Activated CD8-positive, alpha-beta memory T cell treated with anti-CD3 and anti-CD28 coated beads for 48 hours (primary cell): ENCODE results near the gene PITPNM3.
"Not testable (repeated sequence)": the region's sequence is repeated elsewhere in the genome, so short reads cannot be mapped to it uniquely, and the experiment has no call there.

Experiments
- DNase-seq, 3 experiments: peaks; one replicate each; pipeline ENCODE4 v3.0.0-alpha.2; 2020; ENCODE audit warnings: low read depth in 2 of 3, low spot score in 2 of 3

PITPNM3 gene

GRCh38 chr17:6574687-6575595 lies 18.6 kb upstream of the PITPNM3 start:
- DNase-seq, result peak in 1 of 3 experiments; percentile 30

GRCh38 chr17:6573982-6574686 lies 17.8 kb upstream of the PITPNM3 start:
- no peak for DNase-seq

GRCh38 chr17:6573495-6573894 lies 17.1 kb upstream of the PITPNM3 start:
- not testable (repeated sequence) for DNase-seq

GRCh38 chr17:6572972-6573370 lies 16.6 kb upstream of the PITPNM3 start:
- no peak for DNase-seq

- no peak for DNase-seq
Measured at GRCh38 chr17:6571452-6571781, 15.1 kb upstream of the PITPNM3 start.

GRCh38 chr17:6570731-6571451 lies 14.5 kb upstream of the PITPNM3 start:
- no peak for DNase-seq

- DNase-seq, result no peak
Measured at GRCh38 chr17:6569370-6570285, 13.3 kb upstream of the PITPNM3 start.

GRCh38 chr17:6568184-6568758 lies 11.9 kb upstream of the PITPNM3 start:
- DNase-seq, result no peak

- DNase-seq, result no peak
Measured at GRCh38 chr17:6567528-6568183, 11.3 kb upstream of the PITPNM3 start.

- no peak for DNase-seq
Measured at GRCh38 chr17:6561446-6561845, 5.1 kb upstream of the PITPNM3 start.

GRCh38 chr17:6560496-6560895 lies 4.1 kb upstream of the PITPNM3 start:
- DNase-seq, result no peak

GRCh38 chr17:6559753-6560215 lies 3.4 kb upstream of the PITPNM3 start:
- DNase-seq, result no peak

GRCh38 chr17:6558932-6559752 lies 2.8 kb upstream of the PITPNM3 start:
- no peak for DNase-seq

GRCh38 chr17:6558276-6558675 lies 1.9 kb upstream of the PITPNM3 start:
- DNase-seq, result no peak

- no peak for DNase-seq
Measured at GRCh38 chr17:6557040-6557438, 684 bp upstream of the PITPNM3 start.

- DNase-seq, result no peak
Measured at GRCh38 chr17:6555331-6556120, 829 bp downstream of the PITPNM3 start.

- DNase-seq, result no peak
Measured at GRCh38 chr17:6554871-6555330, 1.5 kb downstream of the PITPNM3 start.

GRCh38 chr17:6554342-6554741 lies 2.0 kb downstream of the PITPNM3 start:
- DNase-seq, result no peak
